Measurements from ENCODE around the gene HHEX. TPM values are rescaled to one million over a fixed set of nuclear protein-coding genes. Genes with fewer than 3 reads are reported as not detected.

Gene HHEX
- polyA plus RNA-seq, 1 donor from 2014 or later, result not detected

DNA sequence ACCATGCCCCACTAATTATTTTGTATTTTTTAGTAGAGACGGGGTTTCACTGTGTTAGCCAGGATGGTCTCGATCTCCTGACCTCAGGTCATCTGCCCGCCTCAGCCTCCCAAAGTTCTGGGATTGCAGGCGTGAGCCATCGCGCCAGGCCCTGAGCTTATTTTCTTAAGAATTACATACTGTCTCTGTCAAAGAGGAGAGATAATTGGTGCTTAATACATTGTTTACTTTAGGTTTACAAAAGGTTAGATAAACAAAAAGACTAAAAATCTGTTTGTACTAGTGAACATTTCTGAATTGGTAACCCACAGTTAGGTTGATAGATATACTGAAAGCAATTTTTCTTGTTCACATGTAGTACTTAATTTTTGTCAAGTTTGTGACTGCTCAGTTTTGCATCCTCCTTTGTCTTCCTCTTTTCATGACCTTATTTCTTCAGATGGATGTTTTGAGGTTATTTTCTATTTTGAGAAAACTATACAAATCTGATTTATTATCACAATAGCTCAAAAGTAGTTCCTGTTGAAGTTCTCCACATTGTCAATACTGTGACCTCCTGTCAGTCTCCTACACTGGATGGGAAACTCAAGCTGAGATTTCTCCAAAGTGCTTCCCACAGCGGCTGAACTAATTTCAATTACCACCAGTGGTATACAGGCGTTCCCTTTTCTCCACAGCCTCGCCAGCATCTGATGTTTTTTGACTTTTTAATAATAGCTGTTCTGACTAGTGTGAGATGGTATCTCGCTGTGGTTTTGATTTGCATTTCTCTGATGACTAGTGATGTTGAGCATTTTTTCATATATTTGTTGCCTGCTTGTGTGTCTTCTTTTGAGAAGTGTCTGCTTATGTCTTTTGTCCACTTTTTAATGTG lies 22.5 kb downstream of the HHEX start:
- Histone ChIP-seq H3K4me3 (ENCODE audit: low read length) (no peak overlapping the region), H3K27me3 (ENCODE audit: insufficient read depth, low read depth, low read length) (no peaks in the 10 kb centered on the region), H3F3A (ENCODE audit: insufficient read depth, low read length, poor library complexity, severe bottlenecking) (no peaks in the 10 kb centered on the region), H3K36me3 (ENCODE audit: insufficient read depth, low read length) (no peaks in the 10 kb centered on the region), H3K4me2 (ENCODE audit: low read length) (no peak overlapping the region), H3K9me2 (ENCODE audit: insufficient read depth, low read length) (no peaks in the 10 kb centered on the region), H4K20me1 (ENCODE audit: insufficient read depth) (no peaks in the 10 kb centered on the region), H3K79me2 (replicated peaks; ENCODE audit: insufficient read depth, low read length) (no peaks in the 10 kb centered on the region), H3K27ac (ENCODE audit: low read length) (no peak overlapping the region), H3K9me3 (ENCODE audit: low read length) (no peaks in the 10 kb centered on the region), H2AFZ (ENCODE audit: low read depth, low read length) (no peak overlapping the region), H3K9ac (ENCODE audit: low read length) (no peak overlapping the region)
- TF ChIP-seq TAF1 (IDR thresholded peaks at IDR 0.05; ENCODE audit: low read depth), result no peak
- TF ChIP-seq EP300 (conservative IDR thresholded peaks at IDR 0.05; ENCODE audit: poor library complexity, severe bottlenecking), result no peak
- no peak for TF ChIP-seq SMC3 (conservative IDR thresholded peaks at IDR 0.05; ENCODE audit: poor library complexity)
- TF ChIP-seq EZH2 (IDR thresholded peaks at IDR 0.05; ENCODE audit: borderline replicate concordance, insufficient read depth, low read length, poor library complexity, severe bottlenecking), result no peak
- no peak for TF ChIP-seq MXI1 (conservative IDR thresholded peaks at IDR 0.05; ENCODE audit: poor library complexity, severe bottlenecking)
- TF ChIP-seq, protein P1, sequence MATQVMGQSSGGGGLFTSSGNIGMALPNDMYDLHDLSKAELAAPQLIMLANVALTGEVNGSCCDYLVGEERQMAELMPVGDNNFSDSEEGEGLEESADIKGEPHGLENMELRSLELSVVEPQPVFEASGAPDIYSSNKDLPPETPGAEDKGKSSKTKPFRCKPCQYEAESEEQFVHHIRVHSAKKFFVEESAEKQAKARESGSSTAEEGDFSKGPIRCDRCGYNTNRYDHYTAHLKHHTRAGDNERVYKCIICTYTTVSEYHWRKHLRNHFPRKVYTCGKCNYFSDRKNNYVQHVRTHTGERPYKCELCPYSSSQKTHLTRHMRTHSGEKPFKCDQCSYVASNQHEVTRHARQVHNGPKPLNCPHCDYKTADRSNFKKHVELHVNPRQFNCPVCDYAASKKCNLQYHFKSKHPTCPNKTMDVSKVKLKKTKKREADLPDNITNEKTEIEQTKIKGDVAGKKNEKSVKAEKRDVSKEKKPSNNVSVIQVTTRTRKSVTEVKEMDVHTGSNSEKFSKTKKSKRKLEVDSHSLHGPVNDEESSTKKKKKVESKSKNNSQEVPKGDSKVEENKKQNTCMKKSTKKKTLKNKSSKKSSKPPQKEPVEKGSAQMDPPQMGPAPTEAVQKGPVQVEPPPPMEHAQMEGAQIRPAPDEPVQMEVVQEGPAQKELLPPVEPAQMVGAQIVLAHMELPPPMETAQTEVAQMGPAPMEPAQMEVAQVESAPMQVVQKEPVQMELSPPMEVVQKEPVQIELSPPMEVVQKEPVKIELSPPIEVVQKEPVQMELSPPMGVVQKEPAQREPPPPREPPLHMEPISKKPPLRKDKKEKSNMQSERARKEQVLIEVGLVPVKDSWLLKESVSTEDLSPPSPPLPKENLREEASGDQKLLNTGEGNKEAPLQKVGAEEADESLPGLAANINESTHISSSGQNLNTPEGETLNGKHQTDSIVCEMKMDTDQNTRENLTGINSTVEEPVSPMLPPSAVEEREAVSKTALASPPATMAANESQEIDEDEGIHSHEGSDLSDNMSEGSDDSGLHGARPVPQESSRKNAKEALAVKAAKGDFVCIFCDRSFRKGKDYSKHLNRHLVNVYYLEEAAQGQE (IDR thresholded peaks at IDR 0.05; ENCODE audit: borderline replicate concordance), result no peak
- TF ChIP-seq POLR2AphosphoS5 (IDR thresholded peaks at IDR 0.05), result no peak

DNA sequence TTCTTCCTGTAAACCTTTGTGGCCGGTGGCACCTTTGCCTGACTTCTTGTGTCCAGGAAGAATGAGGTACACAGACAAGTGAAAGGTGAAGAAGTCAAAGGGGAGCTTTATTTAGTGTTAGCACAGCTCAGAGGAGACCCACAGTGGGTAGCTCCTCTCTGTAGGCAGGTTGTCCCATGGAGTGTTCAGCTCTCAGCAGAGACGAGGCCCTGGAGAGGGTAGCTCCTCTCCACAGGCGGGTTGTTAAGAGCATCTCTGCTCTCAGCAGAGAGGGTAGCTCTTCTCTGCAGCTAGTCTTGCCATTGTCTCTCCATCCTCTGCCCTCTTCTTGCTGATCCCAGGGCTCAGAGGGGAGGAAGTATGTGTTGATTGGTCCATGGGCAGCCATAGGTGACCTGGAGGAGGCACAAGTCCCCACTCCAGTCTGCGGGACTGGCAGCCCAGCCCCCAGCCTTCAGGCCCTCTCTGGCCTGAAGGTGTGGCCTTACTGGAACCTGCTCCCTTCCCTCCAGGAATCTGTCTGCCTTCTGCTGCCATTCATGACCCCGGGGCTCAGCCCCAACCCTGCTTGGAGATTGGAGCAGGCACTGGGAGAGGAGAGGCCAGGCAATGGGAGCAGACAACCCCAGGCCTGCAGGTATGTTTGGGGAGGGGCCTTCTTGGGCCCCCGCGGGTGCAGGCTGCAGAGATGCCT lies 24.5 kb downstream of the HHEX start:
- no peaks in the 10 kb centered on the region for H3K36me3 ChIP-seq (ENCODE audit: insufficient read depth, low read length)
- H3F3A ChIP-seq (ENCODE audit: insufficient read depth, low read length, poor library complexity, severe bottlenecking), result no peaks in the 10 kb centered on the region
- H3K4me2 ChIP-seq (ENCODE audit: low read length), result no peak overlapping the region
- H3K79me2 ChIP-seq (replicated peaks; ENCODE audit: insufficient read depth, low read length), result no peaks in the 10 kb centered on the region
- H2AFZ ChIP-seq (ENCODE audit: low read depth, low read length), result no peak overlapping the region
- no peaks in the 10 kb centered on the region for H3K9me2 ChIP-seq (ENCODE audit: insufficient read depth, low read length)
- no peaks in the 10 kb centered on the region for H3K9me3 ChIP-seq (ENCODE audit: low read length)
- no peak overlapping the region for H3K4me3 ChIP-seq (ENCODE audit: low read length)
- no peaks in the 10 kb centered on the region for H3K27me3 ChIP-seq (ENCODE audit: insufficient read depth, low read depth, low read length)
- H3K27ac ChIP-seq (ENCODE audit: low read length), result no peak overlapping the region
- H3K9ac ChIP-seq (ENCODE audit: low read length), result no peak overlapping the region
- no peaks in the 10 kb centered on the region for H4K20me1 ChIP-seq (ENCODE audit: insufficient read depth)
- TF ChIP-seq MXI1 (conservative IDR thresholded peaks at IDR 0.05; ENCODE audit: poor library complexity, severe bottlenecking), result no peak
- TF ChIP-seq TAF1 (IDR thresholded peaks at IDR 0.05; ENCODE audit: low read depth), result no peak
- TF ChIP-seq, protein P1 (IDR thresholded peaks at IDR 0.05; ENCODE audit: borderline replicate concordance), result no peak
- TF ChIP-seq POLR2AphosphoS5 (IDR thresholded peaks at IDR 0.05), result no peak
- no peak for TF ChIP-seq RAD21 (conservative IDR thresholded peaks at IDR 0.05)
- TF ChIP-seq, protein P2, sequence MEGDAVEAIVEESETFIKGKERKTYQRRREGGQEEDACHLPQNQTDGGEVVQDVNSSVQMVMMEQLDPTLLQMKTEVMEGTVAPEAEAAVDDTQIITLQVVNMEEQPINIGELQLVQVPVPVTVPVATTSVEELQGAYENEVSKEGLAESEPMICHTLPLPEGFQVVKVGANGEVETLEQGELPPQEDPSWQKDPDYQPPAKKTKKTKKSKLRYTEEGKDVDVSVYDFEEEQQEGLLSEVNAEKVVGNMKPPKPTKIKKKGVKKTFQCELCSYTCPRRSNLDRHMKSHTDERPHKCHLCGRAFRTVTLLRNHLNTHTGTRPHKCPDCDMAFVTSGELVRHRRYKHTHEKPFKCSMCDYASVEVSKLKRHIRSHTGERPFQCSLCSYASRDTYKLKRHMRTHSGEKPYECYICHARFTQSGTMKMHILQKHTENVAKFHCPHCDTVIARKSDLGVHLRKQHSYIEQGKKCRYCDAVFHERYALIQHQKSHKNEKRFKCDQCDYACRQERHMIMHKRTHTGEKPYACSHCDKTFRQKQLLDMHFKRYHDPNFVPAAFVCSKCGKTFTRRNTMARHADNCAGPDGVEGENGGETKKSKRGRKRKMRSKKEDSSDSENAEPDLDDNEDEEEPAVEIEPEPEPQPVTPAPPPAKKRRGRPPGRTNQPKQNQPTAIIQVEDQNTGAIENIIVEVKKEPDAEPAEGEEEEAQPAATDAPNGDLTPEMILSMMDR (IDR thresholded peaks at IDR 0.05; ENCODE audit: poor library complexity, severe bottlenecking), result no peak
- TF ChIP-seq EZH2 (IDR thresholded peaks at IDR 0.05; ENCODE audit: borderline replicate concordance, insufficient read depth, low read length, poor library complexity, severe bottlenecking), result no peak
- no peak for TF ChIP-seq EP300 (conservative IDR thresholded peaks at IDR 0.05; ENCODE audit: poor library complexity, severe bottlenecking)
- no peak for TF ChIP-seq SMC3 (conservative IDR thresholded peaks at IDR 0.05; ENCODE audit: poor library complexity)
